HG03060 (cell line): ENCODE data around the gene HSD17B14.
"Not testable (repeated sequence)": the region's sequence is repeated elsewhere in the genome, so short reads cannot be mapped to it uniquely, and the experiment has no call there.

Experiments used
- ATAC-seq: cut with Tn5 transposase; IDR thresholded peaks from one replicate; pipeline ENCODE4 v1.9.1; 2021; ENCODE audit warnings: low read depth, moderate number of reproducible peaks; ENCODE audit not compliant: unreplicated experiment

HSD17B14 gene

DNA sequence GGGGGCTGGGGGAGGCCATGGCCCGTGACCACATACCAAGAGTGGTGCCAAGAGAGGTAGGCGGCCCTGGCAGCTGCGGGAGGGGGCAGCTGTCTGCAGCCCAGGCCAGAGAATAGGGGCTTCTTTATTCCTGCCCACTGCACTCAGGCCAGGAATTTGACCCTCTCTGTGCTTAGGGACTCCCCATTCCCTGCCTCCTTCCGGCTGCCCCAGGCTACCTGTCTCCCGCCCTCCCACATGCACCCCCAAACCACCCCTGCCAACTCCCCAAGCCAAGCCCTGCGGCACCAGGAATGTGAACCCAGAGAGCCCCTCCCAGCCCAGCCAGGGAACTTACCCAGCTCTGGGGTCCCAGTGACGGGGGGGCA lies 31.4 kb upstream of the HSD17B14 start:
- no peak for ATAC-seq

DNA sequence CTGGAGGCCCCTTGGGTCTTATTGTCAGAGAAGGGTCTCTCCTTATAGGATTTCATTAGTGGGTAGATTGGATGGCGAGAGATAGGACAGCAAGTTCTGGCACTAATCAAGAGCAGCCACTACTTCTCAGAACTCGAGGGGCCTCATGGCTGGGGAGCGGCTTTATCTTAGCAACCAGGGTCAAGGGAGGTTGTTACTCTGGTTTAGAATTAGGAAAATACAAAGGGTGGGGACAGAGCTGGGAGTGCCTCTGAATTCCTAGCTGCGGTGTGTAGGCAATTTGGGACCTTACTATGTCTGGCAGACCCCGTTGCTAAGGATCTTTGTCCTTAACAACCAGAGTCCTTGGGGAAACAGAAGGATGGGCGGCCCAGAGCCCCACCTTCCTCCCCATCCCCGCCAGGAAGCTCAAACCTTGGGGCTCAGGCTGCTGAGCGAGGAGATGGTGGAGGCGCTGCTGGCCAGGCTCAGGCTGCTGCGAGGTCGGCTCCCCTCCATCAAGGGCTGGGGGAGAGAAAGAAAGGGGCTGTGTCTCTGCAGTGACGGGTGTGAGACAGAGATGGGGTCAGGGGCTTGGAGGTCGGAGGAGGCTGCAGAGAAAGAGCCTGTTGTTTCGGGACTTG lies 30.9 kb upstream of the HSD17B14 start:
- ATAC-seq: no peak

DNA sequence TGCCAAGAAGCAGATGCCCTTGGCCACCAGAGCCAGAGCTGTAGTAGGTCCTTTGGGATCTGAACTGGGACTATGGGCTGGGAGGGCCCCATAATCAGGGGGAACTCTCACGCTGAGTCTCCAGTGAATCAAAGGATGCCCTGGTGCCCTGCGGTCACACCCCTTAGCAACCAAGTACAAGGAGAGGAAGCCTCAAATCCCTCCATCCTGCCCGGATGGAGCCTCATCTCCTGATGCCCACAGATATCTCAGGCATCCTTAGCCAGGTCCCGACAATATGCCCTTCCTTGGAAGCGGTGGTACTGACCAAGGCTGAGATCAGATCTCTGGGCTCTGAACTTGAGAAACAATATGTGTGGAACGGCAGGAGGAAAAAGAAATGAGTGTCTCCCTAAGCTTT lies 30.4 kb upstream of the HSD17B14 start:
- no peak for ATAC-seq

DNA sequence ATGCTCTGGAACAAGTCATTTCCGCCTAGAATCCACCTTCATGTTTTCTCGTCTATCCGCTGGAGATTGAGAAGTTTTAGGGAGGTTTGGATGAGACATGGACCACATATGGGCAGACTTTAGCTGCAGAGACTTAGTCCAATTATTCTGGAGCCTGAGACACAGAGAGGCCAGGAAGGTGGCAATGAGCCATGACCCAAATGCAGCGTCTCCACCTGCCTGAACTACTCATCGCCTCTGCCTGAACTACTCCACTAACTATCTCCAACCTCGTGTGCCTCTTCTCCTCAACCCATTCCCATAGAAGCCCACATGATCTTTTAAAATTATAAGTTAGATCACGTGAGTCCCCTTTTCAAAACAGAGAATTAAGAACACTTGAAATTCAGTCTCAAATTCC lies 26.5 kb upstream of the HSD17B14 start:
- ATAC-seq: no peak

DNA sequence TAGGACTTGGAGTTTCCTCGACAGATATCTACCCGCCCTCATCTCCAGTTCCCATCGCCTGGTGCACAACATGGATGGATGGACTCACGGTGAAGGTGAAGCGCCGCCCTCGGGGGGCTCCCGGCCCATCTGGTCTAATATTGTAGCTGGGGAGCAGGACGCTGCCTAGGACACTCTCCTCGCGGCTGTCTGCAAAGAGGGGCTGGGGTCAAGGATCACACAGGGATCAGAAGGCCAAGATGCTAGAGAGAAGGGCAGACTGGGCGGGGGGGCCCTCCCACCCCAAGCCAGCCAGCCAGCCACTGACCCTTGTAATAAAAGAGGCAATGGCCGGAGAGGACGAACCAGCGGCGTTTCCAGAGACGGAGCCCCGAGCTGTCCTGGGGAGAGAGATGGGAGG lies 25.0 kb upstream of the HSD17B14 start:
- no peak for ATAC-seq

DNA sequence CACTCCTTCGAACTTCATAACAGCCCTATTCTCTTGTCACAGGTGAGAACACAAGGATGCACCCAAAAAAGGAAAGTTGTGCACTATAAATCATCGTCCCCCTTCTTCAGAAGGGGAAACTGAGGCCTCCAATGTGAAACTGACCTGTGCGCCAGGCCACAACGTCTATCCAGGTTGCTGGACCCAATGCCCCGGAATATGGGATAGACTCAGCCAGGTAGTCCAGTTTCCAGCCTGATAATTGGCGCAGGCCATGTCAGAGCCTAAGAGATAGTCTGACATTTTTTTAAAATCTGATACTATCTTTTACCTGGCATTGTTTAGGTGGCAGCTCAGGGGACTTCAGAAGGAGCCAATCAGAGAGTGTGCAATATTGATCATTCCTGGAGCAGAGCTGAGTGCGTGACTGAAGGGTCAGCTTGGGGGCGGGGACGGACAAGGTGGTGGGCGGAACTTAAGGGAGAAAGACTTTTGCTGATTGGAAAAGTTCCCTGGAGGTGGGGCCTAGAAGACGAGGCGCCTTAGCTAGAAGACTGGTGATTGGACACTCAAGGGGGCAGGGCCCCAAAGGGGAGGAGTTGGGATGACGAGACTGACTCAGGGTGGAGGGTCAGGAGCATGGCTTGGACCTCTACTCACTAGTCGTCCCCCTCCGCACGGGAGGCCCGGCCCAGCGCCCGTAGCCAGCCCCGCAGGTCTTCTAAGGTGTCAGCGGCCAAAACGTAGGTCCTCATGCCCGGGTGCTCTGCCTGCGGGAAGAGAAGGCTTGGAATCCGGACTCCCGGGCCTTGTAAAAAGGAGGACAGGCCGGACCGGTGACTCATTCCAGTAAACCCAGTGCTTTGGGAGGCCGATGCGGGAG lies 23.7 kb upstream of the HSD17B14 start:
- peak; percentile 69 for ATAC-seq

DNA sequence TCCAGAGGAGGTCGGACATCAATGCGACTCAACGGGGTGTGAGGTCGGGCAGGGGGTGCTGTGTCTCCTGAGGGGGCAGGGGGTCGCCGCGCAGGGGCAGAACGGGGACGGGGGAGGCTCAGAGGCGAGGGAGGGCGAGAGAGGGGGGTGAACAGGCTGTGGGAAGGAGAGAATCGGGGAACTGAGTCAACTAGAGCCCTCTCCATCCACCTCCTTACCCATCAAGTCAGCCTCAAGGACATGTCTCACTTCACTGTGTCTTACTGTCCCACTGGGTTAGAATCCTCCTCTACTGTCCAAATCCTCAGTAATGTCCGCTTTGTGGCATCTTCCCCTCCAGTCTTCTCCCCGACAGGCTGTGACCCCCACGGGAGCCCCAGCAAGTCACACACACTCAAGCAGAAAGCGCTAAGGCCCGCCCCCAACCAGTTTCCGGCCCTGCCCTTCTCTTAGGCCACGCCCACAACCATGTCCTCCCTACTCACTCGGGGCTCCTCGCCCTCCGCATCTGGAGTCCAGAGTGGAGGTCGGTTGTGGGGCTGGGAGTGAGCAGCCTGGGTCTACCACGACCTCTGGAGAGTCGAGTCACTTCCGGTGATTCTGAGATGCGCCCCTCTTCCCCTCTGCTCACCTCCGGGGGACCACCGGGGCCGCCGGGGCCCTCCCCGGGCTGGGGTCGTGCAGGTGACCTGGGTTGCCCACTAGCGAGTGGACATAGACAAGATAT lies 22.9 kb upstream of the HSD17B14 start:
- ATAC-seq: no peak

DNA sequence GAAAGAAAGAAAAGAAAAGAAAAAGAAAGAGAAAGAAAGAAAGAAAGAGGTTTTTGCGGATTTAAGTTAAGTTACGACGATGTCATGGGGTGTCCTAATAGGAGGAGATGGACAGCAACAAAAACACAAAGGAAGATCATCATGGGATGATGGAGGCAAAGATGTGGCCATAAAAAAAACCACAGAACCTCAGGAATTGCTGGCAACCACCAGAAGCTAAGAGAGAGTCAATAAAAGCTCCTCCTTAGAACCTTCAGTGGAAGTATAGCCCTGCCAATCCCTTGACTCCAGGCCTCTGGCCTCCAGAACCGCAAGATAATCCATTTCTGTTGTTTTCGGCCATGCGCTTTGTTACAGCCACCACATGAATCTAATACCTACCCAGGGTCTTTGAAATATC lies 20.6 kb upstream of the HSD17B14 start:
- ATAC-seq: no peak

DNA sequence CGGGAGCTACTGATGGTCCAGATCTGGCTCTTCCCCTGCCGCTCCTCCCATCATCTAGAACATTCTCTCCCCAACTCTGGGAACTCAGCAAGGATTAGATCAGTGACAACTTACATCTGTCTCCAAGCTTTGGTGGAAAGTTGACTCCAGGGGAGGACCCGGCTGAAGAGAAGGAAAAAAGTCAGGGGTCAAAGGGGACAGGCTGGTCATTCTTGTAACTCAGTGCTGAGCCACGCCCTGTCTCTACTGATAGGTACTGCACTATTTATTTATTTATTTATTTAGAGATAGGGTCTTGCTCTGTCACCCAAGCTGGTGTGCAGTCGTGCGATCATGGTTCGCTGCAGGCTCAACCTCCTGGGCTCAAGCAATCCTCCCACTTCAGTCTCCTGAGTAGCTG lies 17.8 kb upstream of the HSD17B14 start:
- no peak for ATAC-seq

DNA sequence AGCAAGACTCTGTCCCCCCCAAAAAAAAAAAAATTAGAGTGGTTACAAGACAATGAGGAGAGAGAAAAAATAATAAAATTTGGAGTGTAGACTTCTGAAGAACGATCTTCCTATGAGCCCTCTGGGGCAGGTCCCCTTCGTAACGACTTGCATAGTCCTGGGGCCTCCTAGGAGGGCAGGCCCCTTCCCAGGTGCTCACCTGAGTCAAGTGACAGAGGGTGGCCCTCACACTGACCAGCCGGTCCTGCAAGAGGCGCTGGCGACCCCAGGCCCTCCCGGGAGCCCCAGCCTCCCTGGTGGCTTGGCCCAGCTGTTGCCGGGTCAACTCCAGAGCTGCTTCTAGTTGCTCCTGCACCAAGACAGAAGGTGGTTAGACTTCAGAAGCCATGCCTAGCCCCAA lies 17.2 kb upstream of the HSD17B14 start:
- ATAC-seq: no peak

DNA sequence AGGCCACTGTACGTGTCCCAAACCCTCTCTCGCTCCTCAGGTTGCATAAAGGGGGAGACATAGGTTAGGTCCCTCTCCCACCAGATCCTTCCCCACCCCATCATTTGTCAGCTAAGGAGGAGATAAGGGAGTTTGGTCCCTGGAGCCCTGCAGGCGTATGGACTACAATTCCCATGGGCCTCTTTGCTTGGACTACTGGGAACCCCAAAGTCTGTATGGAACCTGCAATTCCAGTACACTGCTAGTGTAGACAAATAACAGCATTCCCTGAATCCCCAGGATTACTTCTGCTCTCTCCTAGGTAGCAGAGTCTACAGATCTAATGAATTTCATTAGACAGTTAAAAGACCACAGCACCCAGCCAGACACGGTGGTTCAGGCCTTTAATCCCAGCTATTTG lies 16.0 kb upstream of the HSD17B14 start:
- ATAC-seq: no peak

DNA sequence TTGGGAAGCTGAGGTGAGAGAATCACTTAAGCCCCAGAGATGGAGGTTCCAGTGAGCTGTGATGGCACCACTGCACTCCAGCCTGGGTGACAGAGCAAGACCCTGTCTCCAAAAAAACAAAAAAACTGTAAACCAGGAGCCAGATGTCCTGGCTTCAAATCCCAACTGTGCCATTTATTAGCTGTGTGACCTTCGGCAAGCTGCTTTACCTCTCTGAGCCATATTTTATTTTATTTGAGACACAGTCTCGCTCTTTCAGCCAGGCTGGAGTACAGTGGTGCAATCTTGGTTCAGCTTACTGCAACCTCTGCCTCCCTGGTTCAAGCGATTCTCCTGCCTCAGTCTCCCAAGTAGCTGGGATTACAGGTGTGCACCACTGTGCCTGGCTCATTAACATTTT lies 10.4 kb upstream of the HSD17B14 start:
- ATAC-seq: not testable (repeated sequence)

DNA sequence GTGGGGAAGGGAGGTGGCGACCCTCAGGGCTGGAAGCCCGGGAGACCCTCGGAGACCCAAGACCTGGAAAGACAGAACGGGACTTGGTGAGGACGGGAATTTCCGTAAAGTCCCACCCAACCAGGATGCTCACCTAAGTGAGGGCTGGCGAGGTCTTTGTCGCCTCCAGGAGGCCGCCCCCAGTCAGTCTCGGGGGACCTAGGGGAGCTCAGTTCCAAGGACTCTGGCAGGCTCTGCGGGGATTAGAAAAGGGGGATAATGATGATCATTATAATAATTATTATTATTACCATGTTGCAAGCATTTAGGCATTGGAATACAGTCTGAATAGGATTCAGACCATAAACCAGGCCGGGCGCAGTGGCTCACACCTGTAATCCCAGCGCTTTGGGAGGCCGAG lies 9.1 kb upstream of the HSD17B14 start:
- ATAC-seq: no peak

DNA sequence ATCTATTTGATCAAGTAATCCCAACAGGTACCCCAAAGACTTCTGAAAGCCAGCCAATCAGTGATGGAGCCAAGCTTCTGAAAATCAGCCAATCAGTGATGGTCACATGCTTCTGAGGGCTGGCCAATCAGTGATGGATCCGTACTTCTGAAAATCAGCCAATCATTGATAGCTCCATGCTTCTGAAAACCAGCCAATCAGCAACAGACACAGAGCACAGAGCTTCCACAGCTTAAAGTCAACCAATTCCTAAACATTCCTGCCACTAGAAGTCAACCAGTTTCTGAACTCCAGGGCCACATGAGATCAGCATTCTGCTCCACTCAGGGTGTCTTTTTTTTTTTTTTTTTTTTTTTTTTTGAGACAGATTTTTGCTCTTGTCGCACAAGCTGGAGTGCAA lies 8.2 kb upstream of the HSD17B14 start:
- ATAC-seq: no peak

DNA sequence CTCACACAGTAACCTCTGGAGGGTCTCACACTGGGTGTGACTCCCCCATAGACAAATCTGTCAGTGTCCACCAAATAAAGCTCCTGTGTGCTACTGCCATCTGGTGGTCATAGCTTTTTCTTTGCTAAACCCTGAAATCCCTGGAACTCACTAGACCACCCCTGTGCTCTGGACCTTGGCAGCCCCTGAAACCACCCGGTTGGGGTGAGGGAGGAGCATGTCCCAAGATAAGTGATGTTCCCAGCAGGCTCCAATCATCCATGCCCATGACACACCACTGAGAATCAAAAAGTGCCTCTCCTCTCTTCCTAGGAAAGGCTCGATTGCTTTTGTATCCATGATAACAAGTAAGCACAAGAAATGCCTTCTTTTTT lies 6.5 kb upstream of the HSD17B14 start:
- ATAC-seq: no peak

DNA sequence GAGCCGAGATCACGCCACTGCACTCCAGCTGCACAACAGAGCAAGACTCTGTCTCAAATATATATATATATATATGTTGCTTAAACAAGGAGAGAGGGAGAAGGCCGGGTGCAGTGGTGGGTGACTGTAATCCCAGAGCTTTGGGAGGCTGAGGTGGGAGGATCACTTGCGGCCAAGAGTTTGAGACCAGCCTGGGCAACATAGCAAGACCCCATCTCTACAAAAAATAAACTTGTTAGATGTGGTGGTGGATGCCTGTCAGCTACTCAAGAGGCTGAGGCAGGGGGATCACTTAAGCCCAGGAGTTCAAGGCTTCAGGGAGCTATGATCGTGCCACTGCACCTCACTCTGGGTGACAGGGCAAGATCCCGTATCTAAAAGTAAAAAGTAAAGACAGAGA lies 5.3 kb upstream of the HSD17B14 start:
- no peak for ATAC-seq

DNA sequence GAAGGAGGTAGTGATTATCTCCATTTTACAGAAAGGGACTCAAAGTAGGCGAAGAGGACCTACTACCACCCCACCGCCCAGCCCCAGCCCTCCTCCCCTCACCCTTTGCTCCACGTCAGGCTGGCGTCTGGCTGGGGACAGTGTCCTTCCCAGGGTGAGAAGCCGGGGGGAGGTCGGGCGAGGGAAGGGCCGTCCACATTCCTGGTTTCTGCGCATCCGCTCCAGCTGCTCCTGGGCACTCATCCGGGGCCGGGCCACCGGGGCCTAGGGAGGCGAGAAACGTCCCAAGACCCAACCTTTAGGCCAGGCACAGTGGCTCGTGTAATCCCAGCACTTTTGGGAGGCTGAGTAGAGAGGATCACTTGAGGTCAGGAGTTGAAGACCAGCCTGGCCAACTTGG lies 4.8 kb upstream of the HSD17B14 start:
- ATAC-seq: no peak

DNA sequence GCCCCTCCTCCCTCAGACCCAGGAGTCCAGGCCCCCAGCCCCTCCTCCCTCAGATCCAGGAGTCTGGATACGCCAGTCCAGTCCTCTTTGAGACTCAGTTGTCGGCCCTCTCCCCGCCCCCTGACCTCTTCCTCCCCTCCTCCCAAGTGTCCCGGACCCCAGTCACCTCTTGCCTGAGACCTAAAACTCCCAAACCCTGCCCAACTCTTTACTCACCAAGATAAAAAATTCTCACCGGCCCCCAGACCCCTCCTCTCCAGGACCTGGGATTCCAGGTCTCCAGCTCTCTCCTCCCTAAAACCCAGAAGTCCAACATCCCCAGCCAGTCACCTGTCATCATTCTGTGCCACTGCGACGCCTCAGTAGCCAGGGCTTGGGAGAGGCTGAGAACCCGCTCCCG lies 1.4 kb upstream of the HSD17B14 start:
- no peak for ATAC-seq

DNA sequence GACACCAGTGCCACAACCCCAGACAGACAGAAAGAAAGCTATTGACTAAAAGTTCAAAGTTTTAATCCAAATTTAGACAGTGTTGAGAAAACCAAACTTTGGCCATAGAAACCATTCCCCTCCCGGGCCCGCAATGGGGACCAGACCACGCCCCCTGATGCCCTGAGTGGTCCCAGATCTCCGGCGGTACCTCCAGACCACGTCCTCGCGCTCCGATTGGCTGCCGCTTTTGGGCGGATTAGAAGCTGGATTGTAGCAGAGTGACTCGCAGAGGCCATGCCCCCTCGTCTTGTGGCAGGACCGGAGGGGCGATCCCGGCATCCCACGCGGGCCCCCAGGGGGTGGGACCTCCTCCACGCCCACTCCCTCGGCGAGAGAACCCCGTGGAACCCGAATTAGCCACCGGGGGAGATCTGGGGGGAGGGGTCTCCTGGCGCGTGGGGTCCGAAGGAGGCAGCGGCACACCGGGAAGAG lies 797 bp upstream of the HSD17B14 start:
- no peak for ATAC-seq

DNA sequence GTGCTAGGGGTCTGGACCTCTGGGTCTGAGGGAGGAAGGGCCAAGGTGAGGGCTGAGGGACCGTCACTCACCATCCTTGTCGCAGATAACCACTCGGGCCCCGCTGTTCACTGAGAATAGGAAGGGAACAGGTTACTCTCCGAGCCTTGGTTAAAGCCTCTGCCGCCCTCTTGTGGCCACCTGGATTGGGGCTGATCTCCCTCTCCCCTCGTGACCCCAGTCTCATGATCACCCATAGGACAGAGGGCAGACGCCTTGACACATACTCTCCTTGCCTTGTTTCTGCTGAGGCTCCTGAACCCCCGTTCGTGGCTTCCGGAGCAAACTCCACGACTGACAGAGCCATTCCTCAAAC lies 580 bp downstream of the HSD17B14 start:
- peak; percentile 57 for ATAC-seq

DNA sequence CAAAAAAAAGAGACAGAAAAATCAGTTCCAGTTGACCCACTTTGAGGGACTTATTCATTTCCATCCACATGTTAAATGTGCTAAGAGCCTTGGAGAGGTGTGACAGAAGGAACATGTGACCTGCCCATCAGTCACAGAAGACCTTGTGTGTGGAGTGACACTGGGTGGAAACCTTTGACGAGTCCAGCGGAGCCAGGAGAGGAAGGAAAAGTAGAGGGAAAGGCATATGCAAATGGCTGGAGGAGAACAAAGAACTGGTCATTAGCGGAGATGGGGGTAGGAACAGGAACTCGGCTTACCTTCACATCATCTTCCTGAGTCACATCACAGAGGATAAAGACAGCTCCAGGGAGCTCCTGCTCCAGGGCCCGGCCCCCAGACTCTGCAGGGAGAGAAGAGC lies 2.3 kb downstream of the HSD17B14 start:
- ATAC-seq: no peak

DNA sequence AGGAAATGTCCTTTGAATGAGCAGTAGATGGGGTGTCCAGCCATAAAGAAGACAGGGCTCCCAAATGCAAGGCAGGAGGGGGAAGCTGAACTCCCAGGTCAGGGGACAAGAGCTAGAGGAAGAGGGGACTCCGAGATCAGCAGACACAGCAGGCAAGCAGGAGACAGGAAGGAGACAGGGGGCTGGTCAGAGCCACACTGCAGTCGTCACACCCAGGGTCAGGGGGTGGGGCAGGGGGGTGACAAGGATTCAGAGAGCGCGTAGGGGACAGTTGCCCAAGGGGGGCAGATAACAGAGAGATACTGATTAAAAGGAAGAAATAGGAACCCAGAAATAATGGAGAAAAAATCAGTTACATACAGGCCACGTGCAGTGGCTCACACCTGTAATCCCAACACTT lies 3.2 kb downstream of the HSD17B14 start:
- ATAC-seq: no peak
